GM12865 (cell line): Measurements from ENCODE around the gene GLRX2.
"Not testable (repeated sequence)": the region's sequence is repeated elsewhere in the genome, so short reads cannot be mapped to it uniquely, and the experiment has no call there.

Experiments used
- DNase-seq: peaks from one replicate; pipeline ENCODE4 v3.0.0; 2010; ENCODE audit warnings: low read depth
- H3K4me3 ChIP-seq: 2 replicates; pipeline ENCODE4 v1.5.1; 2011; ENCODE audit warnings: mild to moderate bottlenecking, low read depth, low read length, control low read depth
- CTCF ChIP-seq: IDR thresholded peaks from 2 replicates; pipeline ENCODE4 v1.5.1; 2011; ENCODE audit warnings: low read length, control low read depth, low read depth, inconsistent platforms; ENCODE audit not compliant: insufficient read depth; ENCODE audit errors: missing control alignments

Gene GLRX2

GRCh38 chr1:193118194-193118593, 13.0 kb upstream of the GLRX2 start:
- DNase-seq, result no peak
- TF ChIP-seq CTCF, result no peak
- no peak overlapping the region for H3K4me3 ChIP-seq

- not testable (repeated sequence) for H3K4me3 ChIP-seq, DNase-seq
Observed at GRCh38 chr1:193117167-193117566, 12.0 kb upstream of the GLRX2 start.

- DNase-seq, result no peak
- H3K4me3 ChIP-seq, result no peak overlapping the region
- TF ChIP-seq CTCF, result no peak
Observed at GRCh38 chr1:193115629-193116227, 10.5 kb upstream of the GLRX2 start.

- no peak for DNase-seq
- no peak for TF ChIP-seq CTCF
- no peak overlapping the region for H3K4me3 ChIP-seq
Observed at GRCh38 chr1:193114485-193115095, 9.4 kb upstream of the GLRX2 start.

- no peak for TF ChIP-seq CTCF
- no peak for DNase-seq
- H3K4me3 ChIP-seq, result no peak overlapping the region
Observed at GRCh38 chr1:193113992-193114332, 8.7 kb upstream of the GLRX2 start.

GRCh38 chr1:193113258-193113991, 8.2 kb upstream of the GLRX2 start:
- no peak for TF ChIP-seq CTCF
- H3K4me3 ChIP-seq, result no peak overlapping the region
- DNase-seq, result no peak

- no peak for TF ChIP-seq CTCF
- no peak overlapping the region for H3K4me3 ChIP-seq
- DNase-seq, result no peak
Observed at GRCh38 chr1:193111641-193112090, 6.5 kb upstream of the GLRX2 start.
